ENCODE measurements around the gene RALA.
"Not testable (repeated sequence)": the region's sequence is repeated elsewhere in the genome, so short reads cannot be mapped to it uniquely, and the experiment has no call there.

Gene RALA

DNA sequence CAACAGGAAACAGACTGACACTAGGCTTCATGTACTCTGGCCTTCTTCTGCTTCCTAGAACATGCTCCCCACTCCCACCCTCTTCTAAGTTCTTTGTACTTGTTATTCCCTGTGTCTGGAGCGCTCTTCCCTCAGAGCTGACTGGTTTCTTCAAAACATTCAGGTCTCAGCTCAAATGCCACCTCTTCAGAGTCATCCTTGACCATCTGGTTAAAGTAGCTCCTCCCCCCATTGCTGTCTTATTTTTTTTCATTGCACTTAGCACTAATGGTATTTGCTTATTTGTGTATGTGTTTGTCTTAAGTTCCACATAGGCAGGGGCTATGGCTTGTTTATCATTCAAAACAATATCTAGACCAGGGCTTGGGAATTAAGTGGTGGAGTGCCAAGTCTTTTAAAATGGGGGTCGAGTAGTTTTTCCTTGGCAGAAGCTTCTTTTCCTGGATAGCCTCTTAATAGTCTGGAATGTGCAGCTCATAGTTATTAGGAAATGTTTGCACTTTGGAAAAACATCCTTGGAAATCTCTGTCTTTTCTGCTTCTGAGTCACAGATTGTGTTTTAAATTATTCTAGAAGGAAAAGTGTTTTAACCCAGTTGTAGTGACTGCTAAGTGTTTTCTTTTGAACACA lies 60.0 kb downstream of the RALA start:
- no peak for DNase-seq (ENCODE audit: low read depth in 2 of 2)

DNA sequence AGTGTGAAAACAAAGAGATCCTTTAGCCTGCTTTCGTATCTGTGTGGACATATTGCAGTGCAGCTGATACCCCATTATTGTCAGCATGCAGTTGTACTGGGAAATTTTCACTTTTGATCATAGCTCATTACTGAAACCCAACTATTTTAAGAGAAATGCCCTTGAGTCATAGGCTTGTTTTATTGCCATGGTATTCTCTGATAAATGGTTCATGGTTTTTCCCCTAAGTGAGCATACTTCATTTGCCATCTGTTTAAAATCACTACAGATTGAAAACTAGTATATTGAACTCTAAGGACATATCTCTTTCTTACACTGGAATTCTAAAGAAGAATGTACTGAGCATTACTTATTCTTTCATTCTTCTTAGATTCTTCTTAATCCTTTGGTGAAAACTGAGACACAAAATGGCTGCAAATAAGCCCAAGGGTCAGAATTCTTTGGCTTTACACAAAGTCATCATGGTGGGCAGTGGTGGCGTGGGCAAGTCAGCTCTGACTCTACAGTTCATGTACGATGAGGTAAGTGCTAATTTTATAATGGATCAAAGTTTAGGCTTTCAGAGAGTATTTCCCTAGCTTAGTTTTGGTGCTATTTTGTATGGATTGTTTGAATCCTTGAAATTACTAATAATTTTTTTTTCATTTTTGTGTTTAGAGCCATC lies 63.0 kb downstream of the RALA start:
- no peak for DNase-seq (ENCODE audit: low read depth in 2 of 2)

DNA sequence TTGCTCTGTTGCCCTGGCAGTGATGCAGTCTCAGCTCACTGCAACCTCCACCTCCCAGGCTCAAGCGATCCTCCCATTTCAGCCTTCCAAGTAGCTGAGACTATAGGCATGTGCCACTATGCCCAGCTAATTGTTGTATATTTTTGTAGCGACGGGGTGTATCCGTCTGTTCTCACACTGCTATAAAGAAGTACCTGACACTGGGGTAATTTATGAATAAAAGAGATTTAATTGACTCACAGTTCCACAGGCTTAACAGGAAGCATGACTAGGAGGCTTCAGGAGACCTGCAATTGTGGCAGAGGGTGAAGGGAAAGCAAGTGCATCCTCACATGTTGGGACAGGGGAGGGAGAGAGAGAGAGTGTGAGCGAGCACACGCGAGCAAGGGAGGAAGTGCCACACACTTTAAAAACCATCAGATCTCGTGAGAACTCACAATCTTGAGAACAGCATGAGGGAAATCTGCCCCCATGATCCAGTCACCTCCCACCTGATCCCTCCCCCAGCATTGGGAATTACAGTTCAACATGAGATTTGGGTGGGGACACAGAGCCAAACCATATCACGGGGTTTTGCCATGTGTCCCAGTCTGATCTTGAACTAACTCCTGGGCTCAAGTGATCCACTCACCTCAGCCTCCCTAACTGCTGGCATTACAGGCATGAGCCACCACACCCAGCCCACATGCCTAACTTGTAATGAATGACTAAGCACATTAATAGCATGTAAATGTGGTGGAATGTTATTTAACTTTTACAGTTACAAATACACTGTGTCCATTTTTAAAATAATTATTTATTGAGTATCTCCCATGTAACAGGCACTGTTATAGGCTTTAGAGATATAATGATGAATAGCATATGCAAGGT lies 65.5 kb downstream of the RALA start:
- DNase-seq (ENCODE audit: low read depth in 2 of 2) = no peak

DNA sequence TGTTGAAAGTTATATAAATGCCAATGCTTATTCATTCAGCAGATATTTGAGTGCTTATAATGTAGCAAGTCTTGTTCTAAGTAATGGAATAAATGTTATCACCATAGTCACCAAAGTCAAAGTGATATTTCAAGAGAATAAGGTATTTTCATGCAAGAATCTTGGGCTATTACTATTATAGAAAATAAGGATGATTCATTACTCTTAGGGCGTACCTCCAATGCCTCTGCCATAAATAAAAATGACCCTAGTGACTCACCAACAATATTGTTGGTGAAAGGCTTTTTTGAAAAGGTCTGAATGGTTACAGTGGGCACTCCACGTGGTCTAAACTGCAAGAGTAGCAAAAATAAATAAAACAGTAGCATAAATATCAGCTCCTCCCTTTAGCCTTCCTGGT lies 68.4 kb downstream of the RALA start:
- DNase-seq (ENCODE audit: low read depth in 2 of 2) = no peak

DNA sequence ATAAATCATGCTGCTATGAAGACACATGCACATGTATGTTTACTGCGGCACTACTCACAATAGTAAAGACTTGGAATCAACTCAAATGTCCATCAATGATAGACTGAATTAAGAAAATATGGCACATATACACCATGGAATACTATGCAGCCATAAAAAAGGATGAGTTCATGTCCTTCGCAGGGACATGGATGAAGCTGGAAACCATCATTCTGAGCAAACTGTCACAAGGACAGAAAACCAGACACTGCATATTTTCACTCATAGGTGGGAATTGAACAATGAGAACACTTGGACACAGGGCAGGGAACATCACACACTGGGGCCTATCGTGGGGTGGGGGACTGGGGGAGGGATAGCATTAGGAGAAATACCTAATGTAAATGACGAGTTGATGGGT lies 69.7 kb downstream of the RALA start:
- not testable (repeated sequence) for DNase-seq (ENCODE audit: low read depth in 2 of 2)

DNA sequence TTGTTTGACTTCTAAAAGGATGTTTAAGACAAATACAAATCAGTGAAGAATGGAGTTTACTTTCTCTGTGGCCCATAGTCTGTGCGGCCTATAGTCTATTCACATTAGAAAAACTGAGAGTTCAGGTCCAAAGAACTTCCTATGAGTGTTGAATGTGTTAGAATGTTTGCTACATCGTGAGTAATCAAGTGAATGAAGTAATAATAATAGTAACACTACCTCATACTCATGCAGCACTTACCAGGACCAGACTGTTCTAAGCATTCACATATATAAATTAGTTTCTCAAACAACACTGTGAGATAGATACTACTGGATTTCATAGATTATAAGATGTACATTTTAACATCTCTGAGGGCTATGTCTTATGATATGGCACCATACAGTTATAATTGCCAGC lies 70.4 kb downstream of the RALA start:
- no peak for DNase-seq (ENCODE audit: low read depth in 2 of 2)

DNA sequence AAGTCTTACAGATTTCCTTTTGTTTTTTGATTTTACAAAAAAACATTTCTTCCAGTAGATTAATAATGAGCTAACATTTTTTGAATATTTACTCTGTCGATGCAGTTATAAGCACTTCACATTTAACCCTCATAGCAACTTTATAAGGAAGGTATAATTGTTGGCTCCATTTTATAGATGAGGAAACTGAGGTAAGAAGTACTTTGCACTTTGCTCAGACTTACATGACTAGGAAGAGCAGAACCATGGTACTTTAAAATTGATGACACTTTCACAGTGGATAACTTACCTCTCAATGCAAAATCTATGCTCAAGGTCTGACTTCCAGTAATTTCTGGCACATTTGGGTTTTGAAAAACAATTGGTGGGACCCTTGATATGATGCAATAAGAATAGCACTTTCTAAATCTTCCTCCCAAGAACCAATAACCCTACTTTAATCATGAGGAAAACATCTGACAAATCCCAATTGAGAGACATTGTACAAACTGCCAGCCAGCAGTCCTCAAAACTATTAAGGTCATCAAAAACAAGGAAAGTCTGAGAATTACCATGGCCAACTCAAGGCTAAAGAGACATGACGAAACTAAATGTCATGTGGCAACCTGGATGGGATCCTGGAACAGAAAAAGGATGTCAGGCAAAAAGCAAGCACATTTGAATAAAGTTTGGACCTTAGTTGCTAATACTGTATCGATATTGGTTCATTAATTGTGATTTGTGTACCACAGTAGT lies 72.6 kb downstream of the RALA start:
- DNase-seq (ENCODE audit: low read depth in 2 of 2) = no peak

DNA sequence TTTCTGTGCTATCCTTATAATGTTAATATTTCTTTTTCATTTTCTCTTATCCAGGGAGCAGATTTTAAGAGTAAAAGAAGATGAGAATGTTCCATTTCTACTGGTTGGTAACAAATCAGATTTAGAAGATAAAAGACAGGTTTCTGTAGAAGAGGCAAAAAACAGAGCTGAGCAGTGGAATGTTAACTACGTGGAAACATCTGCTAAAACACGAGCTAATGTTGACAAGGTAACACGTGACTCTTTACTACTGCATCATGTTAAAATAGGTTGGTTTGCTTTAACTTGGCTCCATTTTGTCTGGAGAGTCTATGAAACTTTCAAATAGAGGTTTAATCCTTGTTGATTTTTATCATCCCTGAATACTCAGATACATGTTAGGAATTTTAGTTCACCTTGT lies 73.3 kb downstream of the RALA start:
- no peak for DNase-seq (ENCODE audit: low read depth in 2 of 2)

DNA sequence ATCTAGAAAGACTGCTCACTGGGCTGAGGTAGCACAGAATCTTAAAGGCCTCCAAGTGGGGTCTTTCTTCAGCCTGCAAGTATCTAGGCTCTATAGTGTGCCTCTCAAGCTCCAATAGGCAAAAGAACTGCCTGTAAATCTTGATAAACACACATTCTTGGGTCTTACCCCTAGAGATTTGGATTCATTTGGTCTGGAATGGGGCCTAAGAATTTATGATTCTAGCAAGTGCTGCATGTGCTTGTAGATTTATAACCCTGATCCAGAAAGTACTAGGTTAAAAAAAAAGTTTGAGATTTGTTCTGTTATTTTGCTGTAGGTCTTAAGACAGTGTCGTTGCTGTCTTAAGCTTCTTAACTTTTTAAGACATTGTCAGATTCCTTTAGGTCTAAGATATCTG lies 74.1 kb downstream of the RALA start:
- DNase-seq (ENCODE audit: low read depth in 2 of 2) = no peak

DNA sequence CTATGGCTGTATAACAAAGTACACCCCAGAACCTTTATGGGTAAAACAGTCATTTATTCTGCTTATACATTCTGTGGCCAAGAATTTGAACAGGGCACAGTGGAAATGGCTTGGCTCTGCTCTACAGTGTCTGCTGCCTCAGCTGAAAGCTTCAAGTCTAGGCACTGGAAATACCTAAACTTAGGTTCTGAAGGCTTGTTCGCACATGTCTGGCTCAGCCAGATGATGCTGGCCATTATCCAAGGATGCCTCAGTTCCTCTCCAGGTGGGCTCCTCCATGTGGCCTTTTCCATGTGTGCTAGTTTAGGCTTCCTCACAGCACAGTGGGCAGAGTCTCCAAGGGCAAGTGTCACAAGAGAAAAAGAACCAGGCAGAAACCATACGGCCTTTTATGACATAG lies 76.8 kb downstream of the RALA start:
- no peak for DNase-seq (ENCODE audit: low read depth in 2 of 2)

DNA sequence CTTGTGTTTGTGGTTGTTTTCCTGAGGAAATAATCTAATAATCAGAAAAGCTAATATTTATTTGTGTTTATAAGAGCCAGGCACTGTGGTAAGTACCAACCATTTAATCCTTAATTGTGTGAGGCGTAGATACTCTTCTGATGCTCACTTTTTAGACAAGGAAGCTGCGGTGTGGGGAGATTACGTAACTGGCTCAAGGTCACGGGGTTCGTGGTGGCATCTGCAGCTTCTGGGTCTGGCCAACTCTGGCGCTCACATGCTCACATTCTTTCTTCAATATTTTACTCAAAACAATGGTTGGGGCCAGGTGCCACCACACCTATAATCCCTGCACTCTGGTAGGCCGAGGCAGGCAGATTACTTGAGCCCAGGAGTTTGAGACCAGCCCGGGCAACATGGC lies 77.6 kb downstream of the RALA start:
- DNase-seq (ENCODE audit: low read depth in 2 of 2) = no peak

DNA sequence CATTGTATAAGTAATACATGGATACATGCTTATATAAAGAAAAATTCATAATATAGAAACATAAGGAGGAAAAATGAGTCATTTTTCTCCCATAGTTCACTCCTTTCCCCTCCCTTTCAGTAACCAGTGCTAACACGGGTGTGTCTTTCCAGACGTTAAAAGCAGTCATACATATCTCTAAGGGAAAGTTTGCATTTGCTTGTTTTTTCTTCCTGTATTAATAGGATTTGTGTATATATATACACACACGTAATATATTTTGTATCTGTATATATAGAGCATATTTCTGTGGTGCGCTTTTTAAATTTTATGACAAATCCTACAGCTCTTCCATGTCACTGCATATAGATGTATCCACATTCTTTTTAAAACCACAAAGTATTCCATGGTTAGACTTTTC lies 78.8 kb downstream of the RALA start:
- DNase-seq (ENCODE audit: low read depth in 2 of 2) = no peak

DNA sequence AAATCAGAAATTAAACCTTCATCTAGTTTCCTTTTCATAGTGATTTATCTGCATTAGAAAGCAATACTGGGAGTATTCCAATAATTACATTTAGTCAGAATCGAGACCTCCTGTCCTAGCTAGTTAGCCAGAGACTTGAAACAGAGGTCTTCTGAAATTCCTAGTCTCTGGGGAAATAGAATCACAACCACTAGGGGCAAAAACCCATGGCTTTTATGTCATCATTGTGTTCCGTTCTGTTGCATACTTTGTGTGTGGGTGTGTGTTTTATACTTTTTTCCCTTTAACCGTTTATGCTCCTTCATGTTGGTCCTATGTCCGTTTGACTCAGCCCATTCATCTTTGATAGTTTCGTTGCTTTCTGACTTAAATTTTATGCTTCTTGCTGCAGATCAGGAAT lies 79.8 kb downstream of the RALA start:
- DNase-seq (ENCODE audit: low read depth in 2 of 2) = no peak

DNA sequence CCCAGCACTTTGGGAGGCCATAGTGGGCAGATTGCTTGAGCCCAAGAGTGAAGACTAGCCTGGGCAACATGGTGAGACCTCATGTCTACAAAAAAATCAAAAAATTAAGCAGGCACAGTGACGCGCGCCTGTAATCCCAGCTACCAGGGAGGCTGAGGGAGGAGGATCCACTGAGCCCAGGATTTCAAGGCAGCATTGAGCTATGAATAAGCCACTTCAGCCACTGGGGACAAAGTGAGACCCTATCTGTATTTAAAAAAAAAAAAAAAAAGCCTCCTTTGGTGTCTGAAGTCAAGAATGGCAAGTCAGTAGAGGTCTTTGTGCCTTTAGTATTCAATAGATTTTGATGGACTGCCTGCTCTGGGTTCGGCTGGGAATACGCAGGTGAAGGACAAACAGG lies 85.7 kb downstream of the RALA start:
- DNase-seq (ENCODE audit: low read depth in 2 of 2) = no peak

DNA sequence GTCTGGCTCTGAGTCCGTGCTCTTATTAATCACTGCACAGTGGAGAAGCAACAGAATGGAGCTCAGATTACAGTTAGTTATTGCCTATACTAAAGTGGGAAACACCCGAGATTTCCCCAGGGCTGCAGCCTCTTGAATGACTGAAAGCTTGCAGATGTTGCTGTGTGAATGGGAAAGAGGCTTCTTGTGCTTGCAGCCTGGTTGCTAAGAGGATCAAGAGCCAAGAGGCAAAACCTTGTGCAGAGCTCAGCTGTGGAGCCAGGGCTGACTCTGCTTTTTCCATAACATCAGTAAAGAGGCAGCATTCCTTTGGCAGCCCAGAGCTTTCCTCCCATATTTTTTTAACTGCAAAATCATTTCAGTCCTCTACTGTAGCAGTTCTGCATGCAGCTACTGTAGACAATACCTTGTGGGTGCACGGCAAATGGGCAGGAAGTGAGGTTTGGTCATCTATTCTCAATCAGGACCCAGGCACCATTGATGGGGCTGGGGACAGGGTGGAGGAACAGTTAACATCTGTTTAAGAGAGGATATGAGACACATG lies 86.5 kb downstream of the RALA start:
- no peak for DNase-seq (ENCODE audit: low read depth in 2 of 2)

DNA sequence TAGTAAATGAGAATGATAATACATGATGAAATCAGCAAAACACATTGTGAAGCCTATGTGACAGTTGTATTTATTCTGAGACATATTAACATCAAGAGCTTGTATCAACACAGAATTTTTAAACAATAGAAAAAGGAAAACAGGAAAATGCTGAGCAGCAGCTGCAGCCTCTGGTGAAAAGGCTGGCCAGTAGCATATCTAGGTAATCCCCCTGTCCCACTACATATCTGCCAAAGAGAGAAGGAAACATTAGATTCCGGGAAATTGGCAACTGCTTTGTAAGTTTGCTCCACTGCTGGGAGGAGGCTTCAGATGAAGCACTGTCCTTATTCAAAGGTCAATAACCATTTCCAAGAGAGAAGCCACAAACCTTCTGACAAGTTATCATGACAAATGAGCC lies 89.4 kb downstream of the RALA start:
- no peak for DNase-seq (ENCODE audit: low read depth in 2 of 2)

DNA sequence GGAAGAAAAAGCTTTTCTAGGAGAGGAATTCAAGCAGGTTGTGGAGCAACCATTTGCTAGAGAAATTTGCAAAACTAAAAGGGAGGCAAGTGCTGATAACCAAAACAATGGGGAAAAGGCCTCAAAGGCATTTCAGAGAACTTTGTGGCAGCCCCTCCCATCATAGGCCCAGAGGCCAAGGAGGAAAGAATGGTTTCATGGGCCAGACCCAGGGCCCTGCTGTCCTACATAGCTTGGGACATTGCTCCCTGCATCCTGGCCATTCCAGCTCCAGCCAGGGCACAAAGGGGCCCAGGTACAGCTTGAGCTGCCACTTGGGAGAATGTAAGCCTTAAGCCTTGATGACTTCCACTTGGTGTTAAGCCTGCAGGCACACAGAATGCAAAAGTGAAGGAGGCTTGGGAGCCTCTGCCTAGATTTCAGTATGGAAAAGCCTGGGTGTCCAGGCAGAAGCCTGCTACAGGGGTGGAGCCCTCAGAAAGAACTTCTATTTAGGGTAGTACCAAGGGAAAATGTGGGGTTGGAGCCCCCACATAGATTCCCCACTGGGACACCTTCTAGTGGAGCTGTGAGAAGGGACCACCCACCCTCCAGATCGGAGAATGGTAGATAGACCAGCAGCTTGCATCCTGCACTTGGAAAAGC lies 91.2 kb downstream of the RALA start:
- no peak for DNase-seq (ENCODE audit: low read depth in 2 of 2)

DNA sequence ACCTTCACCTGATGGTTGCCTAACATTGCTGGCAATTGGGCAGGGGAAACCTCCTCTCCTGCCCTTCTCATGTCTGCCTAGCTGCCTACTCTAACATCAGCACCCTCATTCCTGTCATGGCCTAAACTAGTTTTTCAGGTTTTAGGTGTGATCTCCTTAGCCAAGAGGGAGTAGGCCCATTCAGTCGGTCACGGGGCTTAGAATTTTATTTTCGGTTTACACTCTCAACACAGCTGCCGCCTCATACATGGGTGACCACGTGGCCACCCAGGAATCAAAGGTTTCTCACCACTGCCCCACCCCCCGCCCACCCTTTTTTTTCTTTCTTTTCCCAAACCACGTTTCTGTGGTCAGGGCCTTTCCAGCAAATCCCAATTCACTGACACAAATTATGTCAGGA lies 97.2 kb downstream of the RALA start:
- DNase-seq (ENCODE audit: low read depth in 2 of 2) = no peak

DNA sequence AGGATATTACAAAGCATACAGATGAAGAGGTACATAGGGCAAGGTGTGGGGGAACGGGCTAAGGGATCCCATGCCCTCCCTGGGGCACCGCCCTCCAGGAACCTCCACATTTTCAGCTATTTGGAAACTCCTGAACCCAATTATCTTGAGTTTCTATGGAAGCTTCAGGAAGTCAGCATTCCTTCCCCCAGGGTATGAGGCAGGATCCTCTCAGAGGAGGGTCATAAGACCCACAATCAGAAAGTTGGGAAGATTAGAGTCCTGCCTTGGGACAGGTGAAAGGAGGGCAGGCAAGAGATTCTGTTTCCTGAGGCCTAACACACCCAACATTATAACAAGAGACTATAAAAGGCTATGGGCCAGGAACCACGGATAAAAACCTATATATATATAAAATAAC lies 98.0 kb downstream of the RALA start:
- no peak for DNase-seq (ENCODE audit: low read depth in 2 of 2)

DNA sequence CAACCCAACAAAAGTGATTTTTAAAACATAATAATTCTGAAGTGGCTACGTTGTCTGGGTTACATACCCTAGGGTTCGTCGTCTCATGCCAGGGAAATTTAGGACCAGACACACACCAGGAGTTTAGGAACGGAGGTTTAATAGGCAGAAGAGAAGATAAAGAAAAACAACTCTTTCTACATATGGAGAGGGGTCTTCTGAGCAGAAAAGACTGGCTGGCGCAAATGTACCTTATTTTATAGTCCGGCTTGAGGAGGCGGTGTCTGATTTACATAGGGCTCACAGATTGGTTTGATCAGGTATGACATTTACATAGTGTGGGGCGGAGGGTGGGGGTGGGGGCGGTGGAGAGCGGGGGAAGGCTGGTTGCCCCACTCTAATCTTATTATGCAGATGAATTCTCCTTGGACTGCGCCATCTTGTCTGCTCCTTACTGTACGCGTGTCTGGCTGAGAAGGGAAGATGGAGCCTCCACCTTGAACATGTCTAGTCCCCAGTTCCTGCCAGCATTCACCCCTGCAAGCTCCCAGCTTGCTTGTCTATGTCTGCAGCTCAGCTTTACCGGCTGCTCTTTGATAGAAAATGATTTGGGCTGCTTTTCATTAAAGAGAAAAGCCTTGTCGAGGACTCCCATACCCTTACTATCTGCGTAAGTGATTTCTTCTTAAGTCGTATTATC lies 98.7 kb downstream of the RALA start:
- no peak for DNase-seq (ENCODE audit: low read depth in 2 of 2)
